GM21423 (cell line): ENCODE measurements around the gene IQSEC2.

ENCODE experiments used
- ATAC-seq: cut with Tn5 transposase; IDR thresholded peaks from one replicate; pipeline ENCODE4 v1.9.1; 2021; ENCODE audit warnings: mild to moderate bottlenecking, moderate library complexity; ENCODE audit not compliant: unreplicated experiment

The IQSEC2 gene

DNA sequence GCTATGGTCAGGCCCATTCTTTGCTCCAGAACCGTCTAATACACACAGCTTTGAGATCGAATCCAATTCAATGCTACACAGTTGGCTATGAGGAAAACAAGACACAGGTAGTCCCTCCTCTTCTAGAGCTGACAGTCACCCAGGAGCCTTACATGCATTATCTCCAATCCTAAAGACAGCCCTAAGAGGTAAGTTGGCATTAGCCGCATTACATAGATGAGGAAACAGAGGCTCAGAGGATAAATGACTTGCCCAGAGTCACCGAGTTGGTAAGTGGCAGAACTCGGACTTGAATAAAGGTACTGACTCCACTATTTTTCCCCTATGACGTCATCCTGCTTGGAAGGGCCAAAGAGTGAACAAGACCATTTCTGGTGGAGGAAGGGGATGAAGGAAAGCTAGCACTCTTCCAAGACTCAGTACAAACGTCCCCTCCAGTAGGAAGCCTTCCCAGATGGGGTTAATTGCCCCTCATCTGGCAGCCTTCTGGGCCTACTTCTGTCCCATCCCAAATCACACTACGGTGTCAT is 8.5 kb downstream of the IQSEC2 start:
- ATAC-seq = no peak

DNA sequence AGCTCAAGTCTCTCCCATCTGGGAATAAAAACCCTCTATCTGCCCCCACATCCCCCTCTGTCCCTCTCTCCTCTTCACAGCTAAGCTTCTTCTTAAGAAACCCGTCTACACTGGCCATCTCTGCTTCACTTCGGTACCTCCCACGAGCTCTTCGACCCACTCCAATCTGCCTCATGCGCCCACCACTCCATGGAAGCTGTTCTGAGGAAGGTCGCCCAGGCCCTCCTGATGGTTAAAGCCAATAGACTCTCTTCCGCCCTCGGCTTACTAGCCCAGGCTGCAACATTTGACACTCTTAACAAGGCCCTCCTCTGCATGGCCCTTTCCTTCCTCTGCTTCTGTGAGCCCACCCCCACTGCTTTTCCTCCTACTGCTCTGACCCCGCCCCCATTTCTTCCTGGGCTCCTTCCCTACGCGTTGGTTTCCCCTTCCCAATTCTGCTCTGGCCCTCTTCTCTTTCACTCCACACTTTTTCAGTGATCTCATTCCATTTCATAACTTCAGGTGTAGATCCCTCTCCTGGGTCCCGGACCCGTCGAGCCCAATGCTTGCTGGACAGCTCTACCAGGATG is 11.8 kb downstream of the IQSEC2 start:
- ATAC-seq = no peak

DNA sequence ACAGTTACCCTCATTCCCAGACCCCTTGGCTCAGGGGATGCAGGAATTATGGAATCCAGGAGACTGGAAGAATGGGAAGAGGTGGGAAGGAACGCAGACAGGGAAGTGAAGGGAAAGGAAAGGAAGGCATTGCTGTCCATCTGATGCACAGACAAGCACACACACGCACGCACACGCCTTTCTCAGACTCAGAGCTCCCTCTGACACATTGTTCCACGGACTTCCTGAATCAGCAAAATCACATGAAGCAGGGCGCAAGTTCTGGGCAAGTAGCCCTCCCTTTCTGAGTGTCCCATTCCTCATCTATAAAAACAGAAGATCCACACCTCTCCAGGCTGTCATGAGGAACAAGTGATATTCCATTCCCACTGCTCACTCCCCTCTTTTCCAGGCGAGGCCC is 13.2 kb downstream of the IQSEC2 start:
- no peak for ATAC-seq

DNA sequence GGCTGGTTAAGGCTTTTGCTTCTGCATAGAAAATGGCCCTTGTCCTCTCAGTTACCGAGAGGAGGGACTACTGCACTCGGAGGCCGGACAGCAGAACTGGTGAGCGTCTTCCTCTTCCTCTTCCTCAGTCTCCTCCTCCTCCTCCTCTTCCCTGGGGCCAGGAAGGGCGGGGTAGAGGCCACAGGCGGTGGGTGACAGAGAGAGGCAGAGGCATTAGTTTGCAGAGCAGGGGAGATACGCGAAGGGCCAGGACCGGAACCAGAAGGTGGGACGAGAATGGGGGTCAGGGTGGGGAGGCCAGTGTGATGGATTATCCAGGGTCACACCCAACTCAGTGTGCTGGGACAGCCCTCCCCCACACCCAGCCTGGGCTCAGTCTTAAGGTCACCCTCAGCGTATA is 14.5 kb downstream of the IQSEC2 start:
- no peak for ATAC-seq

DNA sequence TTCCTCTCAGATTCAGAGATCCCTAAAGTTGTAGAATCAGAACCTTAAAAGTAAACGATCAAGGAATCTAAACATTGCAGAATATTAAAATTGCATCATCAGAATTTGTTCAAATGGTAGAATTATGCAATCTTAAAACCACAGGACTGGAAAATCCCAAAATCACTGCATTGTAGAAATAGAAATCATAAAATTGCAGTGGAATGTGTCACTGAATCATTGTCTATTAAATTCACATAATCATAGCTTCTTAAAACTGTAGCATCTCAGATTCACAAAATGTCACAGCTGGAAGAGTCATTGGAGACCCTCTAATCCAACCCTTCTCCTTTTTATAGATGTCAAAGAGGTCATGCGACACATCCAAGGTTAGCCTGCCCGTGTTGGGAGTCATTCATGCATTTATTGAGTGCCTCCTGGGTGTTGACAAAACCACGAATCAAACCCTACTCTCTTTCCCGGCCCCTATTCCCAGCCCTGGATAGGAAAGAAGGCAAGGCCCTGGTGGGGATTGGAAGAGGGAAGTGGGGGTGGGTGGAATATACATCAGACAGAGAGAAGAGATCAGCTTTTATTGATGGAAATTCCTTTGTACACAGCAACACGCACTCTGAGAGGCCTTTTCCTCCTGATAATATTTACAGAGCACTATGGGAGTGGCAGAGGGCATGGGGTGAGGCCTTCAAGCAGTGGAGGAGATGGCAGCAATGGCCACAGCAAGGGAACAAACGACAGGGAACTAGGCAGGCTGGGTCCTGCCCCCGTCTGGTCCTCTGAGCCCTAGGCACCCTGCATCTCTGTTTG is 15.4 kb downstream of the IQSEC2 start:
- no peak for ATAC-seq

DNA sequence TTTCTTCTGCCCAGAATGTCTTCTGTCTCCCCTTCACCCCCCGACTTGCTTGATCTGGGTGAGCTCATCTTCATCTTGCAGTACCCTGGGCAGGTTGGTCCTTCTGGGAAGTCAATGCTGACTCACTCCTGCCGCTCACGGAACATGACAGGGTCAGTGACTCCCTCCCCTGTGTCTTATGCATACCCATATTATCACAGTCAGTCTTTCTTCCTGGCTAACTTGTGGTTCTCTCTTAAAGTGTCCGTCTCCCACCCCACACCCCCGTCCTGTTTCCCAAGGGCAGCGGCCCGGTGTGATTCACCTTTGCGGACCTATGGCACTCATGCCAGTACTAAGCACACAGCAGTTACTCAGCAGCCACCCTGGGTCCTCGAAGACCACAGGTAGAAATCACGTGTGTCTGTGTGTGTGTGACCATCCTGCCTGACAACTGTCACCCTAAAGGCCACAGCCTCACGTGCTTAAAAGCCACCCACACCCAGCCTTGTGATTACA is 17.7 kb downstream of the IQSEC2 start:
- ATAC-seq = no peak

DNA sequence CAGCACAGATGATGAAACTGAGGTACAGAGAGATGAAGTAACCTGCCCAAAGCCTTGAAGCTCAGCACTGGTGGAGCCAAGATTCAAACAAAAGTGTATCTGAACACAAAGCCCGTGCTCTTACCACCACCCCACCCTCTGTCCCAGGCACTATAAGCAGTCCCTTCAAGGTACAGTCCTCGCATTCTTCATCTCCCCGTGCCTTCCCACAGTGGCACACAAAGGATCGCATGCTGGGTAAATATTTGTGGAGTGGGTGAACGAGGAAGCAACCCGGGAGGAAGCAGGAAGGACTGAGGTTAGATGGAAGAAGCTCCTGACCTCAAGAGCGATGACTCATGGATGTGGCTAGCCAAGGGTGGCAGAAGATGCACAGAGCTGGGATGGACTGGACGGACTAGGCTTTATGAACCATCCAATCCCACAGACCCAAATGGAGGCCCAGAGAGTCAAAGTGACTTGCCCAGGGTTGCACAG is 18.4 kb downstream of the IQSEC2 start:
- ATAC-seq = no peak

DNA sequence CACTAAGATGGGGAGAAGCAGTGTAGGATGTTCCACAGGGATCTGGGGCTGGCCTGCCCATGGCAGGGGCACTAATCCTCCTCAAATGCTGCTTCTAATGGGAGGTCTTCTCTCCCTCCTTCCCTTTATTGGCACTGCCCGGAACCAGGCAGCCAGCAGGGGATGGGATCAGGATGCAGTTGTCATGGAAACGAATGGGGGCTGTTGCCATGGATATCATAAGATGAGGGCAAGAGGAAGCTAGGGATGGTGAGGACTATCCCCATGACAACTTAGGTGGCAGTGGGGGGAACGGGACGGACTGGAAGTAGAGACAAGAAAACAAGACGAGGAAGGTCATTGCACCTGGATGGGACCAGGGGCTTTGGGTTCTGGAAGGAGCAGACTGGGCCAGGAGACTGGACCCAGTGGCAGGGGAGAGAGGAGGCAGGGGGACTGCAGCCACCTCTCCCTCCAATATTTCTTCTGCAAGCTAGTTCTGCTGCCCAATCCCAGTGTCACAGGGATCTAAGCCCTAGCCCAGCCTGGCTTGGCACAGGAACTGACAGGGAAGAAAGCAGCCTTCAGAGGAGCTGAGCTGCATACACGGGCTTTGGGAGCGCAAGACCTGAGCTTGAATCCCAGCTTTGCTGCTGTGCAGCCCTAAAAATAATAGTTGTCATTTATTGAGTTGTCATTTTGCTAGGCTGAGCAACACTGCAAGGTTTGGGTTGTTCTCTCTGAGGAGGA is 19.0 kb downstream of the IQSEC2 start:
- no peak for ATAC-seq

DNA sequence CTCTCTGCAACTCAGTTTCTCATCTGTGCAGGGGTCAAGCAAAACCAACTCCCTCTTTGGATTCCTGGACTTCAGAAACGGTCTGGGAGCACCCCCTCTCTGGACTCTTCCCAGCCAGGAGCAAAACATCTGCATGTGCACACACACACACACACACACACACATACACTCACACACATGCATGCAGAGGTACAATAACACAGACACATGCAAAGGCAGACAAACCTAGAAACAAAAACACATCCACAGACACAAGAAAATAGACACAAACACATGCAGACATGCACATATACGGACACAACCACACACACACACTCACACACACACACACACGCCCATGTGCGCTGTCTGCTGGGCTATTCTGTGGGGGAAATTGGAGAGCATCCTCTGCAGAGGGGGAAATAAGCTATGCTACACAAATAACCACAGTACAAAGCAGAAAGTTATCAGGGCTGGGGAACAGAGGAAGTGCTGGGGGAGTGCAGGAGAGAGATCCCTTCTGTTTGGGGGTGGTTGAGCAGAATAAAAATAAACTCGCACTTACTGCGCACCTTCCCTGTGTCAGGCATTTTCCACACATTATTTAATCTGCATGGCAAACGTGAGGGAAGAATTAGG is 19.9 kb downstream of the IQSEC2 start:
- ATAC-seq = no peak

DNA sequence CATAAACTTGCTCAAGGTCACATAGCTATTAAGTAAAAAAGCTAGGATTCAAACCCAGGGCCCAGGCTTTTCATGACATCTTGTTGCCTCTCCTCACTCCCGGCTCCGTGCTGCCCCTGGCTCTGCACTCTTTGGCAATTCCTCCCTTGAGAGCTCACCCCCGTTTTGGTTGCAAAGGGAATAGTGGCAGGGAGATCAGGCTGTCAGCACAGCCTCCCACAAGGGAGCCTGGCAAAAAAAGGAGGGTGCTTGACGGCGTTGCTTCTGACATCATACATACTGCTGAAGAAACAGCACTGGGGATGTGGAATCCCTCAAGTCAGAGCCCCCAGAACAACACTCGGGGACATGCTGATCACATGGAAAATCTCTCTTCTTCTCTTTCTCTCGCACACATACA is 20.5 kb downstream of the IQSEC2 start:
- no peak for ATAC-seq

DNA sequence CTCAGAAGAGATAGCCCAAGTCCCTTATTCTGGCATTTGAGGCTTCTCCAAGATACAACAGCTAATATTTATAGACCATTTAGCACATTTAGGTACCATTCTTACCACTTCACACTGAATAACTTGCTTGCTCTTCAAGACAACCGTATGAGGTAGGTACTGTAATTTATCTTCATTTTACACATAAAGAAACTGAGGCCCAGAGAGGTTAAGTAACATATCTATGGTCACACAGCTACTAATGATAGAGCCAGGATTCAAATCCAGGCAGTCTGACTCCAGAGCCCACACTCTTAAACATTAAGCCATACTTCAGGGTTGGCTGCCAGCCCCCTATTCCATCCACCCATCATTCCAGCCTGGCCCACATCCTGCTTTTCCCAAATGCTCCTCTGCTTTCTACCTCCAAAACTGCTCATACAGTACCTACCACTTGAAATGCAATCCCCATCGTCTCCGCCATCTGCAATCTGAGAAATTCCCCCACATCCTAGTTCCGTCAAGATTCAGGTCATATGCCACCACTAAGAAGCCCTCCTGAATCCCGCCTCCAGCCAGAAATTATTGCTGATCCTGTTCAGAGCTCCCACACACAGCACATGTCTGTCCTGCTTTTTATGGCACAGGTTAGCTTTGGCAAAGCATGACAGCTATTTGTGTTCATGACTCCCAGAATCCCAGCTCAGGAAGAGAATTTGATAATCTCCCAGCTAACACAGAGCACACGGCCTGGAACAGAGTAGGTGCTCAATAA is 23.5 kb downstream of the IQSEC2 start:
- ATAC-seq = no peak

DNA sequence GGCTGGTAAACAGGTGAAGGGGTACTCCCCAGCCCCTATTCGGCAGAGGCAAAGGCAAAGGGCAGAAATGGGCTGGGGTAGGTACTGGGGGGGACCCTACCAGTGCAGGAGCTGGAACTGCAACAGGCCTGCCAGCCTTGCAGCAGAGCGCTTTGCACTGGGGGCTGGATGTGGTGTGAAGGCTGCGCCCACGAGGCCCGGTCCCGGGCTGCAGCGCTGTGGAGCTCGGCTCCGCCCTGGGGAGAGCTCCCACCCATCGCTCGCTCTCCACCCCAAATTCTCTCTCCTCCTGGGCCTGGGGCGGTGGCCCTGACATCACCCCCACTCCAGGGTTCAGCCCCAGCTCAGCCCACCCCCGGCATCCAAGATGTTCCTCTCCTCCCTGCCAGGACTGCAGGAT is 24.2 kb downstream of the IQSEC2 start:
- ATAC-seq = no peak

DNA sequence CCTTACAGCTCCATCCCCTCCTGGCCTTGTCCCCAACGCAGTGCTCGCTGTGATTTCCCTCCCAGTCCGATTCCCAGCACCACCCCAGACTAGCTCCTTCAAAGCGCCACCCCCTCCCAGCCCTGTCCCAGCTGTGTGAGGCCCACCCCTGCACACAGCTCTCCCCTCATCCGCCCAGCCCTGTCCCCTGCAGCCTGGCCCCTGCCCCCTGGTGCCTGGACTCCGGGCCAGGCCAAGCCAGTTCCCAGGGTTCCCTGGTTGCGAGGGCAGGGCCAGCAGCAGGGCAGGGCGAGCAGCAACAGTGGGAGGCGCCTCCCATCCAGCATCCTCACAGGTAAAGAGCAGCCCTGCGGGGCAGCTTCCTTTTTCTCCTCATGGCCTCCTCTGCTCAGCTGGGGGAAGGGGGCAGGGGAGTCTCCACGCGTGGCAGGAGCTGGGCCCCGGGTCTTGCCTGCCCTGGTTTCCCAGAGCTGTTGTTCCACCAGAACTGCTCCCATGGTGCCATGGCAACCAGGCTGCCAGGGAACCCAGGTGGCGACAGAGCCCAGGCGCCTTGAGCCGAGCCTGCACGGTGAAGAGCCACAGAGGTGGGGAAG is 24.8 kb downstream of the IQSEC2 start:
- no peak for ATAC-seq

DNA sequence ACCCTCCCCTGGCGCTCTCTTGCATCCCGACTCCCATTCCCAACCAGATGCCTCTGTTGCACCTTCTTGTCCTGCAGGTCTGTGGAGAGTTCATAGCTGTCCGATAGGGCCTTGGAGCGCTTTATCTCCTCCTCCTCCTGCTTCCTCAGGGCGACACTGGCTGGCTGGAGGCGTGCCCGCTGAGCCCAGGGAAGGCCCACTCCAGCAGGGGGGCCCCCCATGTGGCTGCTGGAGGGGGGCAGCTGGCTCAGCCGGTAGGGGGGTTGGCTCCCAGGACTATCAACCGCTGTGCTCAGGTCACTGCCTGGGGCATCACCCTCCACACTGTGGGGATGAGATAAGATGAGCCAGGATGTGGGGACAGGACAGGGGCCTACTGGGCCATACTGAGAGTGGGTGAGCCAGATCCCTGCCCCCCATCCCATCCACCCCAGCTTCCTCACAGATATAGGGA is 25.6 kb downstream of the IQSEC2 start:
- ATAC-seq = no peak

DNA sequence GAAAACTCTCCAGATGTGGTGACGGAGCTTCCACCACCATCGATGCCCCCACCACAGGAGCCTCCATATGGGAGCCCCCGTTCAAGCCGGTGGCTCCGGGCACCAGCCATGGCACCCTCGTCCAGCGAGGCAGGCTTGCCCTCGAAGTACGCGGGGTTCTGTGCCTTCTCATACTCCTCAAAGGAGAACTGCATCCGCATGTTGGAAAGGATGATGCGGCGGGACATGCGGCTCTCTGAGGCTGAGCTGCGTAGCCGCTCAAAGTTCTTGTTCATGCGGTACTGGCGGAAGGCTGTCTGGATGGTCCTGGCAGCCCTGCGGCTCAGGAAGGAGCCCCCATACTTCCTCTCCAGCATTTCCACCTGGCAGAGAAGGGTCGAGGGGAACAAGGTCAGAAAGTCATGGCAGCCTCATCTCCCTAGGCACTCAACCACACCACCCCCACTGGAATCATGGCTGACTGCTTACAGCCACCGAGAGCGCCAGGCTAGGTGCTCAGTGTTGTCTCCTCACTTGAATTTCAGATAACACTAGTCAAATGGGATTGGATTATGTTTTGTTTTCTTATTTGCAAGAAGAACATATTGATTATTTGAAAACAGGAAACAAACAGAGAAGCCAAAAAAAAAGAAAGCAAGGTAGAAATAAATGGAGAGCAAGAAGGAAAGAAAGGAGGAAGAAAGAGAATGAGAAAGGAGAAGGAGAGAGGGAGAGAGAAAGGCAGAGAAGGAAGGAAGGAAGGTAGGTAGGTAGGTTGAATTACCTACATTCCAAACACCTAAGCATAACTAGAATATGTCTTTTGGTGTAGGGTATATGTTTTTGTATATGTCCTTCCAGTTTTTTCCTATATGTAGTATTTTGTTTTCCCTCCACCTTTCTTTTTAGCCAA is 26.6 kb downstream of the IQSEC2 start:
- no peak for ATAC-seq

DNA sequence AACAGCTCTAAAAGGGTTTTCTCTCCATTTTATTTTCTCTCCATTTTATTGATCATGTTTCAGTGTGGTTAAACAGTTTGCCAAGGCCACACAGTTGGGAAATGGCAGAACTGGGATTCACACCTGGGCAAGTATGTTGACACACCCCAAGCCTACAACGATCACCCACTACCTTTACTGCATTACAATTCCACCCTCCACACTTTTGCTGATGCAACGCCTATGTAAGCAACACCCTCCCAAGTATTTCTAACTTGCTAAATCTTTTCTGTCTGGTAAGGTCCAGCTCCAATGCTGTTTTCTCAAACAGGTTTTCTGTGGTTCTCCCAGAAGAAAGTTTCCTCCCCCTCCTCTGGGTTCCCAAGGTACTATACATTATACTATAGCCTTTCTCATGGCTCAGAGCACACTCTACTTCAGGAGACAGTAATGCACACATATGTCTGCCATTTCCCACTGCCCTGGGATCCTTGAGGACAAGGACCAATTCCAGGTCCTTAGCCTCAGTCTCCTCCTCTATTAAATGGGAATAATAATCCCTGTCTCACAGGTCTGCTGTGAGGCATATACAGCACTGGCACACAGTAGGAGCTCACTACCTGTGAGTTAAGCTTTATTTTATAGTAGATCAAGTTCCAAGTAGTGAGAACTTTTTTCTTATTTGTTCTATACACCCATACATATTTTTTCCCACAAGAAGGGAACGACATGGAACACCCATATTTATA is 27.9 kb downstream of the IQSEC2 start:
- no peak for ATAC-seq

DNA sequence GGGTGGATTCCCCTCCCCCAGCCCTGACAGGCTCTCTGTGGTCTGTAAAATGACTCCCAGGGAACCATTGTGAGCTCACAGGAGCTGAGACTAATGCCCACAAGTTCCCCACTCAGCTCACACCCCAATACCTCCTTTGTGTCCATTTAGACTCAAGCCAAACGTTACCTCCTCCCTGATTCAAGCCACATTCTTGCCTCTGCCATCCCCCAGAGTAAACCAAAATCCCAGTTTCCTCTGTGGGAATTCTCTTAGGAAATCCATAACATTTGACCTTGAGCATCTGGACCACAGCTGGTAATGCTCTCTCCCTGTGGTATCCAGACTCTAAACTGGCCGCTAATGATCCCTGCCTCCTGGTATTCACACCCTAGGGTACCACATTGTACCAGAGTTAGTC is 30.1 kb downstream of the IQSEC2 start:
- no peak for ATAC-seq

DNA sequence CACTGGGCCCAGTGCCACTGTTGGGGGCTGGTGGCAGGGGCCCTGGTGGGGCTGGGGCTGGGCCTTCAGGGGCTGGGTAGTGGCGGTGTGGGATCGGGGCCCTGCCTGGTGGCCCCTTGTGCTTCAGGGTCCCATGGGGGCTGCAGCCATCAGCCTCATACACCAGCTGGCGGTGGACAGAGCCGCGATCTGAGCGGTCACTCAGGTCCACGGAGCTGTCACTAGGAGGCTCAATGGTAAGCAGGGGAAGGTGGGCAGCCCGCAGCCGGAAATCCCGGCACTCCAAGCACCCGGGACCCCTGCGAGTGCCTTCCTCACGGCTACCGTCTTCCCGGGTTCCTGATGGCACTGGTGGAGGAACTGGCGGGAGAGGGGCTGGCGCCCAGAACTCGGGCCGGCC is 30.8 kb downstream of the IQSEC2 start:
- ATAC-seq = no peak
